Osteoblast (primary cell): ENCODE data around the gene NR1I3. TPM values are rescaled to one million over a fixed set of nuclear protein-coding genes. Genes with fewer than 3 reads are reported as not detected.

Source experiments
- DNase-seq: peaks from one replicate; pipeline ENCODE4 v3.0.0; 2011; ENCODE audit warnings: low spot score, mixed read lengths; ENCODE audit not compliant: insufficient read length; ENCODE audit errors: missing footprints
- H2AFZ ChIP-seq: 2 replicates; pipeline ENCODE4 v1.6.0; 2011; ENCODE audit warnings: mild to moderate bottlenecking, low read length
- H3K27ac ChIP-seq: 2 replicates; pipeline ENCODE4 v1.5.1; 2011; ENCODE audit warnings: mild to moderate bottlenecking, low read depth, low read length, moderate library complexity
- H3K27me3 ChIP-seq: 2 replicates; pipeline ENCODE4 v1.6.0; 2012; ENCODE audit warnings: mild to moderate bottlenecking, control low read depth, inconsistent platforms, low read length, moderate library complexity; ENCODE audit not compliant: insufficient read depth
- H3K36me3 ChIP-seq: 2 replicates; pipeline ENCODE4 v1.5.1; 2011; ENCODE audit warnings: mild to moderate bottlenecking, low read length, control low read depth, moderate library complexity; ENCODE audit not compliant: insufficient read depth
- H3K4me1 ChIP-seq: 2 replicates; pipeline ENCODE4 v1.5.1; 2011; ENCODE audit warnings: mild to moderate bottlenecking, low read length, control low read depth, moderate library complexity; ENCODE audit not compliant: insufficient read depth
- H3K4me2 ChIP-seq: 2 replicates; pipeline ENCODE4 v1.6.0; 2011; ENCODE audit warnings: mild to moderate bottlenecking, low read length; ENCODE audit not compliant: insufficient read depth
- H3K4me3 ChIP-seq: fragments of 200-600 bp; sonication (generic); 3 replicates; pipeline ENCODE4 v1.5.1; 2012; ENCODE audit warnings: mild to moderate bottlenecking, low read length, inconsistent platforms; ENCODE audit not compliant: insufficient read depth
- H3K79me2 ChIP-seq: 2 replicates; pipeline ENCODE4 v1.6.0; 2012; ENCODE audit warnings: mild to moderate bottlenecking, low read length, control low read depth, inconsistent platforms; ENCODE audit not compliant: insufficient read depth
- H3K9me3 ChIP-seq: 2 replicates; pipeline ENCODE4 v1.5.1; 2011; ENCODE audit warnings: low read depth, low read length, control low read depth
- H4K20me1 ChIP-seq: 2 replicates; pipeline ENCODE4 v1.6.0; 2012; ENCODE audit warnings: mild to moderate bottlenecking, low read length, control low read depth; ENCODE audit not compliant: insufficient read depth
- CTCF ChIP-seq: IDR thresholded peaks from 2 replicates; pipeline ENCODE4 v1.5.1; 2011; ENCODE audit warnings: mild to moderate bottlenecking, low read depth, low read length, moderate library complexity; ENCODE audit errors: extremely low read depth
- total RNA-seq: library from RNA; depleted of rRNA; stranded (reverse); fragments of >200 nt; gene quantifications from 2 replicates; pipeline ENCODE4 v1.2.3, GENCODE V29; 2012

NR1I3 gene
- total RNA-seq, 1 donor: not detected

GRCh38 chr1:161216945-161217712 lies 20.9 kb downstream of the NR1I3 start:
- Histone ChIP-seq H3K36me3 (peaks cover 22% of the 10 kb centered on the region), H3K27me3 (no peaks in the 10 kb centered on the region), H3K4me2 (peak overlapping the region; percentile 77), H3K9me3 (no peaks in the 10 kb centered on the region), H2AFZ (peak overlapping the region; percentile 73), H3K4me3 (peak overlapping the region; percentile 43), H3K4me1 (peaks cover 24% of the 10 kb centered on the region), H3K27ac (peak overlapping the region; percentile 97), H3K79me2 (no peaks in the 10 kb centered on the region), H4K20me1 (no peaks in the 10 kb centered on the region)
- TF ChIP-seq CTCF: no peak
- peak; percentile 90 for DNase-seq

- no peak within 1 kb of the TSS for H3K4me3 ChIP-seq
- TF ChIP-seq CTCF: no peak
- no peak within 1 kb of the TSS for H2AFZ ChIP-seq
- H3K9me3 ChIP-seq: no peaks in the 10 kb centered on the region
- no peaks in the 10 kb centered on the region for H3K79me2 ChIP-seq
- no peaks in the 10 kb centered on the region for H3K27me3 ChIP-seq
- H3K4me2 ChIP-seq: peak within 1 kb of the TSS; percentile 77
- H4K20me1 ChIP-seq: no peaks in the 10 kb centered on the region
- DNase-seq: no peak
- peaks cover 41% of the 10 kb centered on the region for H3K36me3 ChIP-seq
- H3K27ac ChIP-seq: peak within 1 kb of the TSS; percentile 97
- peaks cover 24% of the 10 kb centered on the region for H3K4me1 ChIP-seq
These were observed 22.9 kb downstream of the NR1I3 start, which contains the start of gene FCER1G for GRCh38 chr1:161215076-161215475. Gene FCER1G (plus strand): TSS chr1:161215295. CDS start chr1:161215322, 27 bp downstream.

DNA sequence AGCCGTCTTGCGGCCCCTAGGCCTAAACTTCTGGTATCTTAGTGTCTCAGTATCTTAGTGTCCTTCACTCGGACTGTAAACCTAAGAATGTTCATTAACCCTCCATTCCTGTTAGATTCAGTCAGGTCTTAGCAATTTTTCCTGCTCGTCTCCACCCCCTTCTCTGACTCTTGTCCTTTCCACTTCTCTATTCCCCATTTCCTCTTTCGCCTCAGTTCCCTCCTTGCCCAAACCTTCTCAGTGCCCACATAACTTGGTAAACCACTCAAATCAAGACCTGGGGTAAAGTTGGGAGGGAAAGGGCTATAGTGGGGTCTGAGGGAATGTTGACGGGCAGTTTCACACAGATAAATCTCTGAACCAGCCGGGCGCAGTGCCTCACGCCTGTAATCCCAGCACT lies 23.6 kb downstream of the NR1I3 start:
- Histone ChIP-seq H3K79me2 (no peaks in the 10 kb centered on the region), H3K27ac (no peak overlapping the region), H2AFZ (no peak overlapping the region), H3K4me1 (peaks cover 24% of the 10 kb centered on the region), H4K20me1 (peaks cover 2% of the 10 kb centered on the region), H3K4me2 (no peak overlapping the region), H3K27me3 (no peaks in the 10 kb centered on the region), H3K36me3 (peaks cover 49% of the 10 kb centered on the region), H3K9me3 (no peaks in the 10 kb centered on the region), H3K4me3 (no peak overlapping the region)
- DNase-seq: no peak
- TF ChIP-seq CTCF: no peak

GRCh38 chr1:161209790-161210409 lies 28.1 kb downstream of the NR1I3 start:
- peak; percentile 95 for TF ChIP-seq CTCF
- peaks cover 73% of the 10 kb centered on the region for H3K36me3 ChIP-seq
- no peak overlapping the region for H2AFZ ChIP-seq

More at GRCh38 chr1:161209790-161210409, 28.1 kb downstream of the NR1I3 start:
- Histone ChIP-seq H3K4me1 (peaks cover 5% of the 10 kb centered on the region), H3K9me3 (no peaks in the 10 kb centered on the region), H4K20me1 (peaks cover 2% of the 10 kb centered on the region), H3K4me2 (no peak overlapping the region), H3K27ac (no peak overlapping the region), H3K27me3 (no peaks in the 10 kb centered on the region), H3K79me2 (peaks cover 16% of the 10 kb centered on the region), H3K4me3 (no peak overlapping the region)
- DNase-seq: peak; percentile 86
